HAP-1 (cell line): ENCODE results near the gene DUSP15.
A peak's percentile ranks its signal among the peaks of the same experiment; 100 is the strongest.

ENCODE experiments used
- DNase-seq, 2 experiments: peaks; one replicate each; pipeline ENCODE4 v3.0.0-alpha.2; 2016 to 2020; ENCODE audit warnings: low spot score in 2 of 2
- H3K27me3 ChIP-seq: fragments of 250-450 bp; sonication (Bioruptor Pico); 2 replicates; pipeline ENCODE4 v1.5.1; 2020; ENCODE audit warnings: low read depth, mild to moderate bottlenecking, moderate library complexity
- H3K36me3 ChIP-seq: fragments of 250-450 bp; sonication (Bioruptor Pico); replicated peaks from 2 replicates; pipeline ENCODE4 v1.5.1; 2020; ENCODE audit warnings: mild to moderate bottlenecking
- H3K4me1 ChIP-seq: fragments of 250-450 bp; sonication (Bioruptor Pico); 2 replicates; pipeline ENCODE4 v1.5.1; 2020; ENCODE audit warnings: mild to moderate bottlenecking
- H3K4me3 ChIP-seq: fragments of 250-450 bp; sonication (Bioruptor Pico); 2 replicates; pipeline ENCODE4 v1.5.1; 2020; ENCODE audit warnings: mild to moderate bottlenecking, moderate library complexity
- H3K9me3 ChIP-seq: fragments of 250-450 bp; sonication (Bioruptor Pico); 2 replicates; pipeline ENCODE4 v1.5.1; 2020; ENCODE audit warnings: mild to moderate bottlenecking, moderate library complexity
- in situ Hi-C: fragments of 300-500 bp; cut with MboI; formaldehyde crosslinking; loops from 3 replicates; pipeline ENCODE4 v1.14.3; 2020; ENCODE audit warnings: low sequenced_read_pairs, inconsistent platforms, mixed read lengths

Gene DUSP15

DNA sequence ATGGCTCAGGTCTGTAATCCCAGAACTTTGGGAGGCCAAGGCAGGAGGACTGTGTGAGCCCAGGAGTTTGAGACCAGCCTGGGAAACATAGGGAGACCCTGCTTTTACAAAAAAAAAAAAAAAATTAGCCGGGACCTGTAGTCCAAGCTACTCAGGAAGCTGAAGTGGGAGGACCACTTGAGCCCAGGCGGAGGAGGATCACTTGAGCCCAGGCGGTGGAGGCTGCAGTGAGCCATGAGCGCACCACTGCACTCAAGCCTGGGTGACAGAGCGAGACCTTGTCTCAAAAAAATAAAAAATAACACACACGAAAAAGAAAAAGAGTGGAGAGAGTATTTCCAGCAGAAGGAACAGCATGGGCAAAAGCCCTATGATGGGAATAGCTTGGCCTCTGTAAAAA, 2.1 kb upstream of the DUSP15 start:
- H3K27me3 ChIP-seq: no peaks in the 10 kb centered on the region
- no peak overlapping the region for H3K4me3 ChIP-seq
- DNase-seq: no peak
- peaks cover 6% of the 10 kb centered on the region for H3K4me1 ChIP-seq
- no peaks in the 10 kb centered on the region for H3K9me3 ChIP-seq
- in situ Hi-C loops: no loop called here
- no peaks in the 10 kb centered on the region for H3K36me3 ChIP-seq

DNA sequence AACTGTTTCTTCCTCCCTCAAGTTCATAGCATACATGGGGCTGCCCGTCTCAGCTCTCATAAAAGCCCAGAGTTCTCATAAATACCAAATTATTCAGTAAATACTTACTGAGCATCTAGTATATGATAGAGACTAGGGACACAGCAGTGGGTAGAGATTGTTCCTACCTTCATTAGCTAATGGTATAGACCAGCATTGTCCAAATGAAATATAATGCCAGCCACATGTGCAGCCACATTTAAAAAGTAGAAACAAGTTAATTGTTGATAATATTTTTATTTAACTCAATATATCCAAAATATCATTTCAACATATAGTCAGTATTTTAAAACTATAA, 1.3 kb upstream of the DUSP15 start:
- no peak for DNase-seq
- no peaks in the 10 kb centered on the region for H3K36me3 ChIP-seq
- H3K4me1 ChIP-seq: peaks cover 6% of the 10 kb centered on the region
- H3K4me3 ChIP-seq: no peak overlapping the region
- no peaks in the 10 kb centered on the region for H3K27me3 ChIP-seq
- H3K9me3 ChIP-seq: no peaks in the 10 kb centered on the region
- in situ Hi-C loops: no loop called here

DNA sequence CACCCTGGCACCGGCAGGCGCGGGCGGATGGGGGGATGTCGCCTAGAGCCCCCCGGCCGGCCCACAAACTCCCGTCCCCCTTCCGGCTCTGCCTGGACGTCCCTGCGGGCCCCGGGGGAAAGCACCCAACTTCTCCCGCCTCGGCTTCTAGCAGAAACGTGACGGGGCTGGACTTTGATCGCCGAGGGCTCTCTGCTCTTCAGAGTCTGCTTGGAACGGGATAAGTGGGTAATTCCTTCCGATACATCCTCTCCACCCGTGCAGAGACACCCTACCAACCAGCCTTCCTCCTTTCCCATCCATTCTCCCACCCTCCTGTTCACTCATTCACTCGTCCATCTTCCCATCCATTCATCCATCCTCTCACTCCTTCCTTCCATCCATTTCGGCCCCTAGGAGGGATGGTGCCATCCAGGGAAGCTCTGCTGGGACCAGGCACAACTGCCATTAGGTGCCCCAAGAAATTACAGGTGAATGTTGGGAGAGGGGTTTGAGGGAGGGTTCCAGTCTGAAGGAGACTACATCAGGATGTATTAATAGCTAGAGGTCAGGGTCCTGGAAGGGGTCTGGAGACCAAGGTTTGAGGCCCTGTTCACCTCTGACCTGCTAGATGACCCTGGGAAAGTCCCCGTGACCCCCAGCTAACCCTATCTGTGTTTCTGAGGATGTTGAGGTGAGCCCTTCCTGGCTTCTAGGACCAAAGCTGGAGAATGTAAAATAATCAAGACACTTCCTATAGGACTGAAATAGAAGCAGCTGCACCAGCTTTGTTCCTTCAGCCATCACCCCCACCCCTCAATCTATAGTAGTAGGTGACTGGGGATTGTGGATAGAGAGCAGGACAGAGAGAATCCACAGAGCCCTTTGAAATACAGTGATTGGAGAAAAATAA, 645 bp upstream of the DUSP15 start:
- DNase-seq: peak in 1 of 2 experiments; percentile 37
- Histone ChIP-seq H3K4me3 (peak overlapping the region; percentile 50), H3K9me3 (no peaks in the 10 kb centered on the region), H3K36me3 (no peaks in the 10 kb centered on the region), H3K4me1 (peaks cover 6% of the 10 kb centered on the region), H3K27me3 (no peaks in the 10 kb centered on the region)
- in situ Hi-C loops: no loop called here

- in situ Hi-C loops: no loop called here
- no peaks in the 10 kb centered on the region for H3K36me3 ChIP-seq
- H3K4me1 ChIP-seq: peaks cover 6% of the 10 kb centered on the region
- DNase-seq: no peak
- H3K9me3 ChIP-seq: no peaks in the 10 kb centered on the region
- H3K4me3 ChIP-seq: peak overlapping the region; percentile 50
- no peaks in the 10 kb centered on the region for H3K27me3 ChIP-seq
Observed at GRCh38 chr20:31869673-31869941, 720 bp downstream of the DUSP15 start.

- peaks cover 6% of the 10 kb centered on the region for H3K4me1 ChIP-seq
- no peaks in the 10 kb centered on the region for H3K9me3 ChIP-seq
- peak overlapping the region; percentile 50 for H3K4me3 ChIP-seq
- H3K27me3 ChIP-seq: no peaks in the 10 kb centered on the region
- no peaks in the 10 kb centered on the region for H3K36me3 ChIP-seq
- in situ Hi-C loops: no loop called here
- DNase-seq: no peak
Observed at GRCh38 chr20:31868853-31869672, 1.3 kb downstream of the DUSP15 start.

GRCh38 chr20:31866221-31866620, 4.1 kb downstream of the DUSP15 start:
- no peaks in the 10 kb centered on the region for H3K27me3 ChIP-seq
- H3K4me3 ChIP-seq: no peak overlapping the region
- in situ Hi-C loops: no loop called here
- DNase-seq: no peak
- H3K4me1 ChIP-seq: peaks cover 12% of the 10 kb centered on the region
- no peaks in the 10 kb centered on the region for H3K36me3 ChIP-seq
- H3K9me3 ChIP-seq: no peaks in the 10 kb centered on the region

DNA sequence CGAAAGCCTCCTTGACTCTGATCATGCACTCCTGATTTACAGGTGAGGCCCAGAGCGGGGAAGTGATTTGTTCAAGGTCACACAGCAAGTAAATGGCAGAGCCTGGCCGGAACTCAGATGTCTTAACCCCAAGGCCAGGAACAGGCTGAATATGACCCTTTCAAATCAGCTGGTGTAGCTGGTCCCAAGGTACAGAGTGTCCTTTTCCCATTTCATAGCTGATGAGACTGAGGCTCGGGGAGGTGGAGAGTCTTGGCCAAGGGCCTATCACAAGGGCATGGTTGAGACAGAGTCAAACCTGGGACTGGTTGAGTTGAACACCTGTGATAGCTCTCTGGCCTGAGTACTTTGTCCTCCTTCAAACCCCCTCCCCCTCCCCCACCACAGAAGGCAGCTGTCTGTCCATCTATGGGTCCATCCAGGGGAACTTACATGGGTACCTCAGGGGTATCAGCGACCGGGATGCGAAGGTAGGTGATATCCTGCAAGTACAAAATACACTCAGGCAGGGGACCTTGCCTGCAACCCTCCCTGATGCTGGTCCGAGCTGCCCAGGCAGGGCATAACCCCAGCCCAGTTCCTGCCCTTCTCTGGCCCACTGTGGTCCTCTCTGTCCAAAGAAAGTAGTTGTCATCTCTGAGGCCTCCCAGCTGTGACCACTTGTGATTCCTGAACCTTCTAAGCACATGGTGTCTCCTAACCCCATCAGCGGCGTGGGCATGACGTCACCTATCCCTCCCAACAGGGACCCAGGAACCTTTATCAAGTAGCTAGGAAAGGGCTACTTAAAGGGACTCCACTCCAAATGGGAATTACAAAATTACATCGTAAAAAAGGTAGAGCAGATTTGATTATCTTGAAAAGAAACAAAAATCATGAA, 5.6 kb downstream of the DUSP15 start:
- Histone ChIP-seq H3K4me3 (no peak overlapping the region), H3K4me1 (peaks cover 14% of the 10 kb centered on the region), H3K36me3 (no peaks in the 10 kb centered on the region), H3K9me3 (no peaks in the 10 kb centered on the region), H3K27me3 (no peaks in the 10 kb centered on the region)
- DNase-seq: no peak
- in situ Hi-C loops: loop anchor here (5.0 kb wide), 1 partner anchor 88 kb away; the partner anchor contains the start of gene PDRG1

GRCh38 chr20:31863296-31864085, 6.8 kb downstream of the DUSP15 start:
- H3K9me3 ChIP-seq: no peaks in the 10 kb centered on the region
- in situ Hi-C loops: loop anchor here (5.0 kb wide), 1 partner anchor 89 kb away; the partner anchor contains the start of gene PDRG1
- DNase-seq: no peak
- no peaks in the 10 kb centered on the region for H3K27me3 ChIP-seq
- no peak overlapping the region for H3K4me3 ChIP-seq
- H3K36me3 ChIP-seq: no peaks in the 10 kb centered on the region
- H3K4me1 ChIP-seq: peaks cover 10% of the 10 kb centered on the region

- H3K9me3 ChIP-seq: no peaks in the 10 kb centered on the region
- peaks cover 10% of the 10 kb centered on the region for H3K4me1 ChIP-seq
- no peak overlapping the region for H3K4me3 ChIP-seq
- peak in 1 of 2 experiments; percentile 6 for DNase-seq
- in situ Hi-C loops: loop anchor here (5.0 kb wide), 1 partner anchor 90 kb away; the partner anchor contains the start of gene PDRG1
- H3K27me3 ChIP-seq: no peaks in the 10 kb centered on the region
- no peaks in the 10 kb centered on the region for H3K36me3 ChIP-seq
Observed at GRCh38 chr20:31862506-31862905, 7.8 kb downstream of the DUSP15 start.

DNA sequence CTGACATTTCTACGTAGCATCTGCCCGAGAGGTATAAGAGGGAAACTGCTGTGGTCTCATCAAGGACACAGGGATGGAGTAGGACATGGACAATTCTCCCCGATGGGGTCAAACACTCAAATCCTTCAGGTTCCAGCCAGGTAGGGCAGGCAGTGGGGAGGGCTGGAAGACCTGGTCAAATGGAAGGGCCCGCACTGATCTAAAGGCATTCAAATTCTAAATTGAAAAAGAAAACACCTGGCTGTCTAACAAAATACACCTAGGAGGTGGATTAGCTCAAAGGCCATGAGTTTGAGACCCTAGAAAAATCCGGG, 8.2 kb downstream of the DUSP15 start:
- peaks cover 10% of the 10 kb centered on the region for H3K4me1 ChIP-seq
- H3K9me3 ChIP-seq: no peaks in the 10 kb centered on the region
- in situ Hi-C loops: loop anchor here (5.0 kb wide), 1 partner anchor 90 kb away; the partner anchor contains the start of gene PDRG1
- H3K36me3 ChIP-seq: no peaks in the 10 kb centered on the region
- H3K27me3 ChIP-seq: no peaks in the 10 kb centered on the region
- peak overlapping the region; percentile 45 for H3K4me3 ChIP-seq
- no peak for DNase-seq

DNA sequence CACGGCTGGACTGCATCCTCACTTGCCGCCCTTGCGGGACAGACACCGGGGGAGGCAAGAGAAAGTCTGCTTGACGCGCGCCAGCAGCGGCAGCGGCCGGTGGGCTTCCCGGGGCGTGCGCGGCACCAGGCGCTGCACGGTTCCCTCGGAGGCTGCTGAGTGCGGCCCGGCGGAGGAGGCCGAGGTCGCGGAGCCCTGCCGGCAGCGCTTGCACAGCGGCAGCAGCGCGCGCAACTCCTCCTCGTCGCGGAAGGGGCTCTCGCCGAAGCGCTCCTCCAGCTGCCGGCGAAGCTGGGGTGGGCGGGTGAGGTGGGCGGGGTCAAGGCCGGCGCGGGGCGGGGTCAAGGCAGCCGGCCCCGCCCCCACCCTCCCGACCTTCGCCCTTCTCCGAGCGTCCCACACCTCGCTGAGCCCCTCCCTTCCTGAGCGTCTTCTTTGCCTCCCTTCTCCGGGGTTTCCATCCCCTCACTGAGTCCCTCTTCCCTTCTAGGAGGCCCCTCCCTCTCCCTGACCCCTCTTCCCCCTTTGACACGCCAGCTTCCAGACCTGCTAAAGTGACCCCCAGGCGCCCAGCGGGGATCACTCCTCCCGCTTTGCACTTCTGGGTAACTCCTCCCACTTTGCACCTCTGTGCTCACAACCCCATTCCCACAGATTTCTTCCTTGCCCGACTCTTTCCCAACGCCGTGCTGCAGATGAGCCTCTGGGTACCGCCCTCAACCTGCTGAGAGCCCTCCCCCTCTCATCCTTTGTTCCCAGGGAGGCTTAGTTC, 8.8 kb downstream of the DUSP15 start:
- peaks cover 10% of the 10 kb centered on the region for H3K4me1 ChIP-seq
- peak overlapping the region; percentile 45 for H3K4me3 ChIP-seq
- no peaks in the 10 kb centered on the region for H3K36me3 ChIP-seq
- H3K9me3 ChIP-seq: no peaks in the 10 kb centered on the region
- in situ Hi-C loops: loop anchor here (5.0 kb wide), 1 partner anchor 91 kb away; the partner anchor contains the start of gene PDRG1
- peak; percentile 76 to 88 for DNase-seq
- no peaks in the 10 kb centered on the region for H3K27me3 ChIP-seq

DNA sequence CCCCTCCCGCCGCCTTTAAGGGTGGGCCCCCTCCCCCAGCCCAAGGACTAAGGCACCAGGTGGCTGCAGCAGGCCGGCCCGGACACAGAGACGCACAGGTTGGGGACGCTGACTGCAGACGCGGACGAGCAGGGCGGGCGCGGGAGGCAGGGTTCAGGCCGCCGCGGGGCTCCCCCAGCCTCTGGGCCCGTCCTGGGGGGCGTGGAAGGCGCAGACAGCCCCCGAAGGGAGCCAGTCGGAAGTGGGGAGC, 9.3 kb downstream of the DUSP15 start:
- H3K27me3 ChIP-seq: no peaks in the 10 kb centered on the region; the same call in 1 of the 2 replicates
- in situ Hi-C loops: loop anchor here (5.0 kb wide), 1 partner anchor 91 kb away; the partner anchor contains the start of gene PDRG1
- H3K4me1 ChIP-seq: peaks cover 10% of the 10 kb centered on the region
- no peaks in the 10 kb centered on the region for H3K36me3 ChIP-seq
- H3K9me3 ChIP-seq: no peaks in the 10 kb centered on the region
- H3K4me3 ChIP-seq: peak overlapping the region; percentile 45
- peak in 1 of 2 experiments; percentile 74 for DNase-seq
